ENCODE data around the gene ERI3.

DNA sequence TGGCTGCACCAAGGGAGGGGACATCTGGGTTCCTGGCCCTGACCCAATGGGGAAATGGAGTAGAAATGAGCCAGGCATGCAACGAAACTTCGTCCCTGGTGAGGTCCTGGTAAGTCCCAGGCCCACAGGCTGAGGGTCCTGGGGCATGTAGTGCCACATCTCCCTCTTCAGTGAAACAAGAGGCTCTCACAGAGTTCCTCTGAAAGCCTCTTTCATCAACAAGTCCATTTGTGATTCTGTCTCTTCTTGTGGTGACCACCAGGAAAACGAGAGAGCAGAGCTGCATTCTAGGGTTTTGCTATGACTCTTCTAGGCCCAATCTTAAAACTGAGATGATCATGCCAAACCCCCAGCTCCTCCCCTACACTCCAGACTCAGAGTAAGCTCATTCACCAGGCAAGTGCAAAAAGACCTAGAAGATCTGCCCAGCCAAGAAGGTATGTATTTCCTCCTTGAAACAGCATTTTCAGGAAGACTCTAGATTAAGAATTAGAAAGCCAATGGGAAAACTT is 25.7 kb upstream of the ERI3 start:
- TF ChIP-seq, protein P1, sequence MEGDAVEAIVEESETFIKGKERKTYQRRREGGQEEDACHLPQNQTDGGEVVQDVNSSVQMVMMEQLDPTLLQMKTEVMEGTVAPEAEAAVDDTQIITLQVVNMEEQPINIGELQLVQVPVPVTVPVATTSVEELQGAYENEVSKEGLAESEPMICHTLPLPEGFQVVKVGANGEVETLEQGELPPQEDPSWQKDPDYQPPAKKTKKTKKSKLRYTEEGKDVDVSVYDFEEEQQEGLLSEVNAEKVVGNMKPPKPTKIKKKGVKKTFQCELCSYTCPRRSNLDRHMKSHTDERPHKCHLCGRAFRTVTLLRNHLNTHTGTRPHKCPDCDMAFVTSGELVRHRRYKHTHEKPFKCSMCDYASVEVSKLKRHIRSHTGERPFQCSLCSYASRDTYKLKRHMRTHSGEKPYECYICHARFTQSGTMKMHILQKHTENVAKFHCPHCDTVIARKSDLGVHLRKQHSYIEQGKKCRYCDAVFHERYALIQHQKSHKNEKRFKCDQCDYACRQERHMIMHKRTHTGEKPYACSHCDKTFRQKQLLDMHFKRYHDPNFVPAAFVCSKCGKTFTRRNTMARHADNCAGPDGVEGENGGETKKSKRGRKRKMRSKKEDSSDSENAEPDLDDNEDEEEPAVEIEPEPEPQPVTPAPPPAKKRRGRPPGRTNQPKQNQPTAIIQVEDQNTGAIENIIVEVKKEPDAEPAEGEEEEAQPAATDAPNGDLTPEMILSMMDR (CRISPR knock-in tag; IDR thresholded peaks at IDR 0.05): no peak
- no peak for TF ChIP-seq HDAC6 (IDR thresholded peaks at IDR 0.05; ENCODE audit: low read depth, low read length)
- TF ChIP-seq SALL2 (CRISPR knock-in tag; IDR thresholded peaks at IDR 0.05): no peak
